Mammary microvascular endothelial cell (primary cell): Measurements from ENCODE around the gene PCSK6. TPM values are rescaled to one million over a fixed set of nuclear protein-coding genes. Genes with fewer than 3 reads are reported as not detected.

Source experiments
- total RNA-seq: library from RNA; depleted of rRNA; stranded (reverse); fragments of >200 nt; gene quantifications from 2 replicates; pipeline ENCODE4 v1.2.3, GENCODE V29; 2015

Gene PCSK6
- total RNA-seq: 4.3 and 6.0 TPM in 2 replicates

DNA sequence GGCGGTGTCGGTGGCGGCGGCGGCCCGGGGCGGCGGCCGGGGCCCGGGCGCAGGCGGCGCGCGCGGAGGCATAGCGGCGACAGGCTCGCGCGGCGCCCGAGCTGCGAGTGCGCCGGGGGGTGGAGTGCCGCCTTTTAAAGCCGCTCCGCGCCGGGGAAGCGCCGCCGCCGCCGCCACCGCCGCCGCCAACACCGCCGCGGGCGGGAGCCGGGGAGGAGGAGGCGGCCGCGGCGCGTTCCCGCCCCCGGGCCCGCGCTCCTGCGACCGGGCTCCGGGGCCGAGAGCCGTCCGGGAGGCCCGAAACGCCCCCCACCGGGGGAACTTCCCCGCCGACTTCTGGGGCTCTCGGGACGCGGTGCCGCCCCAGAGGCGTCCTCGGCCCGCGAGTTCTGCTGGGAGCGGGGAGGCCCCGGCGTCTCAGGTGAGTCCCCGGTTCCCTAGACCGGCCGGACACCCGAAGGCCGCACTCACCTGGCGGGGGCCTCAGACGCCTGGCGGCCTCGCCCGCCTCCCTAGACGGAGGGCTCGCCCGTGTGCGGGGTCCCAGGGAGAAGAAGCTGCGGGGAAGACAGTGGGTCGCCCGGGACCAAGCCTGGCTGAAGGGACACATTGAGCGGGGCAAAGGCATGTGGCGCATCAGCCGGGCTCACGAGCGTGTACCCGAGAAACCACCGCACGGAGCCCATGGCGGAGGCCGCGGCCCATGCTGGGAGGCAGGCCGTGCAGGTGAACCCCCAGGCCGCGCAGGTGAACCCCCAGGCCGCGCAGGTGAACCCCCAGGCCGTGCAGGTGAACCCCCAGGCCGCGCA, at the start of gene PCSK6:
TSS of gene PCSK6 (minus strand) at position 109 of the 809 bp plus-strand sequence. CDS start at position 72, 37 bp downstream.

DNA sequence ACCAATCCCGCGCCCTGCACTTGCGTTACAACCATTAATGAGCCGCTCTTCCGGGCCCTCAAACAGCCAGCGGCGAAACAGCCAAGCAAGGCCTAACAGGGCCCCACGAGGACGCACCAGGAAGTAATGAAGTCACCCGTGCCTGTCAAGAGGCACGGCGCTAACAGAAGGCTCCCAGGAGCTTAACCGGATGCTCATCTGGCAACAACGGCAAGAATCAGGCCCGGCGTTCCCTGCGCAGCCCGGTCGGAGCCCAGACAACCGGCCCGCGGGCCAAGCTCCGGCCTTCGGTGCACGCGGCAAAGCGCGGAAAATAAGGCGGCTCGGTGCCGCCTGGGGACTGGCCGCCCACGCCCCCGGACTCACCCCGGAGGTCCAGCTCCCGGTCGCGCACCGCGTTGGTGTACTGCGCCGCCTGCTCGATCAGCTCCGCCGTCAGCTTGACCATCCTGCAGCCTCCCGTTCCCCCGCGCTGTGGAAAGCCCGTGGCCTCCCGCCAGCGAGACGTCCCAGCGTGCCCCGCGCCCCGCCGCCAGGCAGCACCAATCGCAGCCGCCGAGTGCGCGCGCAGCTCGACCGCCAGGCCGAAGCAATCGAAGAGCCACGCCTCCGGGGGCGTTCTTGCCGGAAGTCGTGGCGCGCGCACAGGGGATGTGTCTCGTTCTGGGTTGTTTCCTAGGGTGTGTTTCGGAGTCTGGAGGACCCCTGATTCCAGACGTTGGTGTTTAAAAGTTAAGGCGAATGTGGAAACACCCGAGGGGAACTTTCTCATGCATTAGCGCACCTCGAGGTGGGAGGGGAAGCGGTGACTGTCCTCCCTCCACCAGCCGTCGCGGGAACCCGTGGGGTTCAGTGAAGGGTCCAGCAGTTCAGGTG, 194.5 kb downstream of the PCSK6 start, which contains the start of gene SNRPA1:
TSS of gene SNRPA1 (minus strand) at position 518 of the 876 bp plus-strand sequence. CDS start at position 448, 70 bp downstream.

DNA sequence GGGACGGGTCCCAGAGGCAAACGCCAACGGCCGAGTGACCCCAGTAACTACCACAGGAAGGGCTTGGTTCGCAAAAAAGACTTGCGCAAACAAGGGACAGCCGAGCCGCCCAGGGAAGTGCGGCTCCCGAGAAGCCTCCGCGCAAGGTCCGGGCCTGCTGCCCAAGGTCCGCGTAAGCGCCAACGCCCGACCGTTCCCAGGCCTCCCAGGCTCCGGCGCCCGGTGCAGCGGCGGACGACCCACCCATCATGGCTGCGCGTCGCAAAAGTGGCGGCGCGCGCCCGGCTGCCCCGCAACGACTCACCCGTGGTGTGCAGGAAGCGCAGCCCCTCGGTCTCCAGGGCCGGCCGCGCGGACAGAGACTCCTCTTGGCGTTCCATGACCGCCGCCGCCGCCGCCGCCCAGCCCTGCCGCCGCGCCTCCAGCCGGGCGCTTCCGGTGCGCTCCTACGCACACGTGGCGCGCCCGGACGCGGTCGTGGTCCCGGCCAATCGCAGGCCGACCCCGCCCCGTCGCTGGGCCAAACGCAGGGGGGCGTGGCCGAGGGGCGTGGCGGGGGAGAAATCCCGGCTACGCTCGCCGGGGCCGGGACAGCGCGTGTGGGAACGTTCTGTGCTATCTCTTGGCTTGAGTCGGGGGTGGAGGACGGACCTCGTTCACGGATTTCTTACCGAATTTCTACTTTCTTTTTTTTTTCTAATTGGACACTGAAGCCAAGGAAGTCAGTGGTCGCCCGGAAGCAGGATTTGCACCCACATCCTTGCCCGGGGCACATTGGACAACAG, 212.3 kb downstream of the PCSK6 start, which contains the start of gene SELENOS:
TSS of gene SELENOS (minus strand) at position 448 of the 785 bp plus-strand sequence. CDS start at position 380, 68 bp downstream.

Other genes starting within 250 kb of the PCSK6 start
- gene CHSY1, start 237.7 kb downstream of the PCSK6 start, total RNA-seq: 26.8 and 29.9 TPM in 2 replicates
- gene SELENOS, start 212.2 kb downstream of the PCSK6 start, total RNA-seq: 66.4 and 69.0 TPM in 2 replicates
- gene SNRPA1, start 194.5 kb downstream of the PCSK6 start, total RNA-seq: 65.8 and 70.2 TPM in 2 replicates
- 25.4 and 25.7 TPM in 2 replicates for gene TM2D3, start 162.7 kb upstream of the PCSK6 start, total RNA-seq
- 5.1 and 9.2 TPM in 2 replicates for gene TARS3, start 234.8 kb upstream of the PCSK6 start, total RNA-seq